Memory B cell (primary cell): ENCODE results near the gene MRGPRX4.
"Not testable (repeated sequence)": the region's sequence is repeated elsewhere in the genome, so short reads cannot be mapped to it uniquely, and the experiment has no call there.

Source experiments
- ATAC-seq: fragments of 150-1000 bp; cut with Tn5 transposase; 2 replicates; pipeline ENCODE4 v1.10.0; 2021; ENCODE audit warnings: low read depth, mild to moderate bottlenecking, moderate library complexity
- DNase-seq, 2 donors: peaks; one replicate each; pipeline ENCODE4 v3.0.0; 2022; ENCODE audit warnings: low spot score in 2 of 2
- H3K27ac Mint-ChIP-seq: one replicate; pipeline ENCODE4 v1.8.0; 2022; ENCODE audit warnings: mild to moderate bottlenecking, moderate library complexity, mixed read lengths
- H3K27me3 Mint-ChIP-seq: one replicate; pipeline ENCODE4 v1.8.0; 2022; ENCODE audit warnings: mixed read lengths
- H3K36me3 Mint-ChIP-seq: one replicate; pipeline ENCODE4 v1.8.0; 2022; ENCODE audit warnings: mild to moderate bottlenecking, mixed read lengths
- H3K4me1 Mint-ChIP-seq: one replicate; pipeline ENCODE4 v1.8.0; 2022; ENCODE audit warnings: mixed read lengths
- H3K4me3 Mint-ChIP-seq: one replicate; pipeline ENCODE4 v1.8.0; 2022; ENCODE audit warnings: mild to moderate bottlenecking, moderate library complexity, mixed read lengths
- H3K9me3 Mint-ChIP-seq: one replicate; pipeline ENCODE4 v1.8.0; 2022; ENCODE audit warnings: mixed read lengths

Gene MRGPRX4

GRCh38 chr11:18189476-18190245, 17.0 kb downstream of the MRGPRX4 start:
- not testable (repeated sequence) for H3K4me1 Mint-ChIP-seq, H3K27ac Mint-ChIP-seq, H3K4me3 Mint-ChIP-seq, H3K27me3 Mint-ChIP-seq, ATAC-seq, H3K9me3 Mint-ChIP-seq, H3K36me3 Mint-ChIP-seq, DNase-seq

DNA sequence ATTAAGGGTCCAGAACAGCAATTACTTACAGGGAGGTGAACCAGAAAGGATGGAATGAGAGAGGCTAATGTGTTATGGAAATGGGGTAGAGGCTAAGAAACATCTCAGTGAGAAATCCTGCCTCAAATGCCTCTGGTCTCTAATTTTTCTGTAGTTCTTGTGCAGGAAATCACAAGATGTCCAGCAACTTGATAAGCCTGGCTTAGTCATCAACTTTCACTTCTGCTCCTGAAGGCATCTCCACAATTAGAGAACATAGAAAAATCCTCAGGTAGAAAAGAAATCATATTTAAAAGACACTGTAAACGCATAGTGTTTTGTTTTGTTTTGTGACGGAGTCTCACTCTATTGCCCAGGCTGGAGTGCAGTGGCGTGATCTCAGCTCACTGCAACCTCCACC, 18.7 kb downstream of the MRGPRX4 start:
- DNase-seq (no peak), ATAC-seq (no peak)
- Mint-ChIP-seq H3K27ac (no peak overlapping the region), H3K4me3 (no peak overlapping the region), H3K9me3 (peaks cover 2% of the 10 kb centered on the region), H3K4me1 (peaks cover 3% of the 10 kb centered on the region), H3K36me3 (no peaks in the 10 kb centered on the region), H3K27me3 (peaks cover 2% of the 10 kb centered on the region)

GRCh38 chr11:18193010-18193409, 20.4 kb downstream of the MRGPRX4 start:
- H3K27ac Mint-ChIP-seq: no peak overlapping the region
- H3K9me3 Mint-ChIP-seq: no peaks in the 10 kb centered on the region
- H3K36me3 Mint-ChIP-seq: no peaks in the 10 kb centered on the region
- H3K4me3 Mint-ChIP-seq: no peak overlapping the region
- ATAC-seq (no peak), DNase-seq (no peak)
- H3K4me1 Mint-ChIP-seq: peaks cover 3% of the 10 kb centered on the region
- H3K27me3 Mint-ChIP-seq: no peaks in the 10 kb centered on the region

GRCh38 chr11:18196532-18196931, 23.9 kb downstream of the MRGPRX4 start:
- no peaks in the 10 kb centered on the region for H3K4me1 Mint-ChIP-seq
- H3K36me3 Mint-ChIP-seq: no peaks in the 10 kb centered on the region
- peaks cover 4% of the 10 kb centered on the region for H3K27me3 Mint-ChIP-seq
- H3K4me3 Mint-ChIP-seq: no peak overlapping the region
- H3K9me3 Mint-ChIP-seq: peaks cover 2% of the 10 kb centered on the region
- H3K27ac Mint-ChIP-seq: no peak overlapping the region
- ATAC-seq: no peak
- no peak for DNase-seq

DNA sequence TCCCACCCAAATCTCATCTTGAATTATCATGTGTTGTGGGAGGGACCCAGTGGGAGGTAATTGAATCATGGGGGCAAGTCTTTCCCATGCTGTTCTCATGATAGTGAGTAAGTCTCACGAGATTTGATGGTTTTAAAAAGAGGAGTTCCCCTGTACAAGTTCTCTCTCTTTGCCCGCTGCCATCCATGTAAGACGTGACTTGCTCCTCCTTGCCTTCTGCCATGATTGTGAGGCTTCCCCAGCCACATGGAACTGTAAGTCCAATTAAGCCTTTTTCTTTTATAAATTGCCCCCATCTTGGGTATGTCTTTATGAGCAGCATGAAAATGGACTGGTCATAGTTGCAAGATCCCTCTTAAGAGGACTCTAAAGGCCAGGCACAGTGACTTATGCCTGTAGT, 25.1 kb downstream of the MRGPRX4 start:
- not testable (repeated sequence) for H3K27ac Mint-ChIP-seq, H3K36me3 Mint-ChIP-seq, ATAC-seq, H3K4me3 Mint-ChIP-seq, DNase-seq, H3K9me3 Mint-ChIP-seq, H3K4me1 Mint-ChIP-seq, H3K27me3 Mint-ChIP-seq

GRCh38 chr11:18203723-18204122, 31.1 kb downstream of the MRGPRX4 start:
- H3K36me3 Mint-ChIP-seq: peaks cover 4% of the 10 kb centered on the region
- no peak overlapping the region for H3K4me3 Mint-ChIP-seq
- no peaks in the 10 kb centered on the region for H3K9me3 Mint-ChIP-seq
- peaks cover 12% of the 10 kb centered on the region for H3K27me3 Mint-ChIP-seq
- no peaks in the 10 kb centered on the region for H3K4me1 Mint-ChIP-seq
- DNase-seq (no peak), ATAC-seq (peak; percentile 46)
- H3K27ac Mint-ChIP-seq: no peak overlapping the region

- Mint-ChIP-seq H3K27ac (no peak overlapping the region), H3K9me3 (no peaks in the 10 kb centered on the region), H3K4me1 (no peaks in the 10 kb centered on the region), H3K27me3 (peaks cover 12% of the 10 kb centered on the region), H3K4me3 (no peak overlapping the region), H3K36me3 (peaks cover 4% of the 10 kb centered on the region)
- ATAC-seq: no peak
- DNase-seq: no peak
These were observed 31.6 kb downstream of the MRGPRX4 start for GRCh38 chr11:18204220-18204619.

DNA sequence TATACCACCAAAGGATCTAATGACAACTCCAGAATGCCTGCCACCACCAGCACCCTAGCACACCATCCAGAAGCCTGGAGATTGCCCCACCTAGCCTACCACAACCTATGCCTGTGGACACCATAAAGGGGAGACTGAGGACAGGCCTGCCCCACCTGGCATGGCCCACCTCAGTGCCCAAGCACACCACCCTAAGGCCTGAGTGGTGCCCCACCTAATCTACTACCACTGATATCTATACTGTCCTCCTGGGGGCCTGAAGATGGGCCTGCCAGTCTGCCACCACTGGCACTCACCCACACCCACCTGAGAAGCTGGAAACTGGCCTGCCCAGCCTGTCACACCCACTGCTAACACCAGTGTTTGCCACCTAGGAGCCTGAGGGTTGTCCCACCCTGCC, 32.1 kb downstream of the MRGPRX4 start:
- no peak for ATAC-seq
- Mint-ChIP-seq H3K9me3 (no peaks in the 10 kb centered on the region), H3K4me3 (no peak overlapping the region), H3K27me3 (peaks cover 12% of the 10 kb centered on the region), H3K4me1 (no peaks in the 10 kb centered on the region), H3K36me3 (peaks cover 4% of the 10 kb centered on the region), H3K27ac (no peak overlapping the region)
- DNase-seq: no peak

DNA sequence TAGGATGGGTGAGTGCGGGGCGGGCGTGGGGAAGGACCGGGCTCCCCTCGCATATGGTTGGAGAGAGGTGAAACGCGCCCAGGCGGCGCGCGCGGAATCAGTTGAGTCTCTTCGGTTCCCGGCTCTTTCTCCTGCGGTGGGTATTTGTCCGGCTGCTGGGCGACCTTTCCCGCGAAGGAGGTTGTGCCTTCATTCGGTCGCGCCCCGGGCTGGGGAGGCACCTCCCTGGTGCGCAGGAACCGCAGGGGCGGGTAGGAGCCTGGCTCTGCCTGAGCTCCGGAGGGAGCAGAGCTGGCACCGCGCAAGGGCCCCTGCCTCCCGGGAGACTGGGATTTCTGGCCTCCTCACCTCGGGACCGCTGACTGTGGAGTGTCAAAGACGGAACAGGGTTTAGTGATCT, 36.4 kb downstream of the MRGPRX4 start:
- ATAC-seq (no peak), DNase-seq (no peak)
- H3K4me1 Mint-ChIP-seq: no peaks in the 10 kb centered on the region
- H3K27ac Mint-ChIP-seq: no peak overlapping the region
- H3K4me3 Mint-ChIP-seq: no peak overlapping the region
- no peaks in the 10 kb centered on the region for H3K9me3 Mint-ChIP-seq
- H3K27me3 Mint-ChIP-seq: peaks cover 5% of the 10 kb centered on the region
- no peaks in the 10 kb centered on the region for H3K36me3 Mint-ChIP-seq

DNA sequence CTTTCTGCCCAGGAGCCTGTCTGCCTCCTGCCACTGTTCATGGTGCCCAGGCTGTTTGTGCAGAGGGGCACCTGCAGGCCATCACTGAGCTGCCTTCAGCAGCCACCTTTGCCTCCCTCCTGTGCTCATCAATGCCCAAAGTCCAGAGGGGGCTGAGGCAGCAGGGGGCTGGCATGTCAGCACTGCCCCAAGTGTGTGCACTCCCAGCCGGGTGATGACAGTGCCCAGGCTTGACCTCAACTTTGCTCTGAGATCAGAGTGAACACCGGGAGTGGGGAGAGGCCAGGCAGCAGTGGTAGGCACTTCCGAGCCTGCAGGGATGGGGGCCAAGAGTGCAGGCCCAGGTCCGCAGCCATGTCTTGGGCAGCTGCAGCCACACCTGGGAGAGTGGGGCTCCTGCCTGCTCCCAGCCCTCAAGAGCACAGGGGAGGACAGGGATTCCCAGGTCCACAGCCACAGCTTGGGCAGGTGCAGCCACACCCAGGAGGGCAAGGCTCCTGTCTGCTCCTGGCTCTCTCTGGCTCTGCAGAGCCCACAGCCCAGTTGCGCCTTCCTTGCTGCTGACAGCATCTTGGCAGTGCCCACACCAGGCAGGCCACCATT, 48.7 kb downstream of the MRGPRX4 start:
- H3K27me3 Mint-ChIP-seq: no peaks in the 10 kb centered on the region
- ATAC-seq (no peak), DNase-seq (no peak)
- H3K9me3 Mint-ChIP-seq: peaks cover 6% of the 10 kb centered on the region
- H3K4me3 Mint-ChIP-seq: no peak overlapping the region
- H3K27ac Mint-ChIP-seq: no peak overlapping the region
- H3K4me1 Mint-ChIP-seq: peaks cover 14% of the 10 kb centered on the region
- peaks cover 7% of the 10 kb centered on the region for H3K36me3 Mint-ChIP-seq

- Mint-ChIP-seq H3K4me1 (peaks cover 16% of the 10 kb centered on the region), H3K27ac (no peak overlapping the region), H3K36me3 (peaks cover 7% of the 10 kb centered on the region), H3K4me3 (no peak overlapping the region), H3K27me3 (no peaks in the 10 kb centered on the region), H3K9me3 (peaks cover 6% of the 10 kb centered on the region)
- DNase-seq (no peak), ATAC-seq (no peak)
These were observed 50.3 kb downstream of the MRGPRX4 start for GRCh38 chr11:18222814-18223421.
